RWPE2 (cell line): Measurements from ENCODE around the gene ATP13A3.
A peak's percentile ranks its signal among the peaks of the same experiment; 100 is the strongest.

Experiments
- ATAC-seq: fragments of 200-7000 bp; cut with Tn5 transposase; 3 replicates; pipeline ENCODE4 v1.9.1; 2021; ENCODE audit warnings: low read depth
- DNase-seq: peaks from one replicate; pipeline ENCODE4 v3.0.0-alpha.2; 2020; ENCODE audit warnings: low spot score
- H3K27ac ChIP-seq: fragments of 450-650 bp; 2 replicates; pipeline ENCODE4 v1.5.1; 2017; ENCODE audit warnings: mild to moderate bottlenecking; ENCODE audit not compliant: poor library complexity, severe bottlenecking
- H3K27me3 ChIP-seq: fragments of 250-450 bp; sonication (Bioruptor Pico); 2 replicates; pipeline ENCODE4 v1.5.1; 2021; ENCODE audit warnings: mild to moderate bottlenecking, moderate library complexity; ENCODE audit not compliant: insufficient read depth, poor library complexity, severe bottlenecking
- H3K36me3 ChIP-seq: fragments of 250-450 bp; sonication (Bioruptor Pico); 2 replicates; pipeline ENCODE4 v1.5.1; 2020; ENCODE audit warnings: low read depth, mild to moderate bottlenecking, moderate library complexity
- H3K4me1 ChIP-seq: fragments of 250-450 bp; sonication (Bioruptor Pico); 2 replicates; pipeline ENCODE4 v1.5.1; 2021; ENCODE audit warnings: mild to moderate bottlenecking, moderate library complexity; ENCODE audit not compliant: insufficient read depth, poor library complexity, severe bottlenecking
- H3K4me3 ChIP-seq: fragments of 250-450 bp; sonication (Bioruptor Pico); 2 replicates; pipeline ENCODE4 v1.5.1; 2021; ENCODE audit warnings: mild to moderate bottlenecking, moderate library complexity; ENCODE audit not compliant: severe bottlenecking
- H3K9me3 ChIP-seq: fragments of 250-450 bp; sonication (Bioruptor Pico); 2 replicates; pipeline ENCODE4 v1.5.1; 2021; ENCODE audit warnings: mild to moderate bottlenecking, moderate library complexity; ENCODE audit not compliant: severe bottlenecking
- CTCF ChIP-seq: fragments of 450-650 bp; IDR thresholded peaks from one replicate; pipeline ENCODE4 v1.5.1; 2017; ENCODE audit warnings: mild to moderate bottlenecking, moderate library complexity; ENCODE audit not compliant: poor library complexity, severe bottlenecking

The ATP13A3 gene

GRCh38 chr3:194360568-194360967, 126.2 kb downstream of the ATP13A3 start:
- no peak overlapping the region for H3K27ac ChIP-seq
- ATAC-seq (no peak), DNase-seq (no peak)
- H3K4me1 ChIP-seq: no peaks in the 10 kb centered on the region
- H3K36me3 ChIP-seq: no peaks in the 10 kb centered on the region
- H3K4me3 ChIP-seq: no peak overlapping the region
- no peaks in the 10 kb centered on the region for H3K27me3 ChIP-seq
- no peaks in the 10 kb centered on the region for H3K9me3 ChIP-seq
- no peak for TF ChIP-seq CTCF

- TF ChIP-seq CTCF: no peak
- Histone ChIP-seq H3K27ac (no peak overlapping the region), H3K36me3 (no peaks in the 10 kb centered on the region), H3K27me3 (no peaks in the 10 kb centered on the region), H3K4me1 (no peaks in the 10 kb centered on the region), H3K9me3 (no peaks in the 10 kb centered on the region), H3K4me3 (no peak overlapping the region)
- ATAC-seq (no peak), DNase-seq (no peak)
These were observed 129.1 kb downstream of the ATP13A3 start for GRCh38 chr3:194357681-194358080.

GRCh38 chr3:194355379-194355778, 131.4 kb downstream of the ATP13A3 start:
- Histone ChIP-seq H3K36me3 (no peaks in the 10 kb centered on the region), H3K27ac (no peak overlapping the region)

GRCh38 chr3:194354315-194354714, 132.5 kb downstream of the ATP13A3 start:
- Histone ChIP-seq H3K27ac (no peak overlapping the region), H3K4me3 (no peak overlapping the region), H3K9me3 (no peaks in the 10 kb centered on the region), H3K4me1 (no peaks in the 10 kb centered on the region), H3K36me3 (no peaks in the 10 kb centered on the region), H3K27me3 (no peaks in the 10 kb centered on the region)
- no peak for DNase-seq
- ATAC-seq: 0 out of 3 replicates have a peak, but pooled peaks have one; percentile 17
- TF ChIP-seq CTCF: no peak

More at GRCh38 chr3:194355379-194355778, 131.4 kb downstream of the ATP13A3 start:
- Histone ChIP-seq H3K4me1 (no peaks in the 10 kb centered on the region), H3K27me3 (no peaks in the 10 kb centered on the region), H3K9me3 (no peaks in the 10 kb centered on the region), H3K4me3 (no peak overlapping the region)
- TF ChIP-seq CTCF: no peak
- ATAC-seq: no peak
- no peak for DNase-seq
